GM21619 (cell line): ENCODE measurements around the gene NDFIP1.
"Not testable (repeated sequence)": the region's sequence is repeated elsewhere in the genome, so short reads cannot be mapped to it uniquely, and the experiment has no call there.

Experiments used
- ATAC-seq: cut with Tn5 transposase; IDR thresholded peaks from one replicate; pipeline ENCODE4 v1.9.1; 2021; ENCODE audit not compliant: unreplicated experiment

Gene NDFIP1, protein sequence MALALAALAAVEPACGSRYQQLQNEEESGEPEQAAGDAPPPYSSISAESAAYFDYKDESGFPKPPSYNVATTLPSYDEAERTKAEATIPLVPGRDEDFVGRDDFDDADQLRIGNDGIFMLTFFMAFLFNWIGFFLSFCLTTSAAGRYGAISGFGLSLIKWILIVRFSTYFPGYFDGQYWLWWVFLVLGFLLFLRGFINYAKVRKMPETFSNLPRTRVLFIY

GRCh38 chr5:142108432-142109330 is at the start of gene NDFIP1:
NDFIP1 (plus strand) TSS chr5:142108779; CDS start chr5:142108975, 196 bp downstream.
- peak; percentile 95 for ATAC-seq

DNA sequence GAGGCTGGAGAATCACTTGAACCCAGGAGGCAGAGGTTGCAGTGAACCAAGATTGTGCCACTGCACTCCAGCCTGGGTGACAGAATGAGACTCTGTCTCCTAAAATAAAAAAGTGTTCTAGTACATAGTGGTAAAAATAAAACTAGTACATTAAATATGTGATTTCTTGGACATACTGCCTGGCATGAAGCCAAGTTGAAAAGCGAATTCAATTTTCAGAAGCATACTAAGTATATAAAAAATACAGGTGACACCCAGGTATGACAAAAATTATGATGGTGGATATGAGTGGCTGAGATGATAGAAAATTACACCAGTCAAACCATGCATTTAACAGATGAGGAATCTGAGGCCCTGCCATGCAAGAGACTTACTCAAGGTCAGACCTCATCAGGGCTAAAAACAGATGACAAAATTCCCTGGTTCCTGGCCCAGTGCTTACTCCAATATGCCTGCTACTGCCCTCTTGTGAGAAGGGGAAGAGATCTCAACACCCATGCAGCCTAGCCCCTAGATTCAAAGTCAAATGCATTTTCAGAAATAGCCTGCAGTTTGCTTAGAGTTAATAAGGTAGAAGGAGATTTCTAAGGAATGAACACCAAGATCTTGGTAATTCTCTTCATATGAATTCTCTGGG is 49.2 kb upstream of the NDFIP1 start:
- ATAC-seq = no peak

GRCh38 chr5:142063376-142063775 is 45.2 kb upstream of the NDFIP1 start:
- no peak for ATAC-seq

GRCh38 chr5:142063878-142064331 is 44.7 kb upstream of the NDFIP1 start:
- ATAC-seq = no peak

GRCh38 chr5:142065273-142065672 is 43.3 kb upstream of the NDFIP1 start:
- no peak for ATAC-seq

DNA sequence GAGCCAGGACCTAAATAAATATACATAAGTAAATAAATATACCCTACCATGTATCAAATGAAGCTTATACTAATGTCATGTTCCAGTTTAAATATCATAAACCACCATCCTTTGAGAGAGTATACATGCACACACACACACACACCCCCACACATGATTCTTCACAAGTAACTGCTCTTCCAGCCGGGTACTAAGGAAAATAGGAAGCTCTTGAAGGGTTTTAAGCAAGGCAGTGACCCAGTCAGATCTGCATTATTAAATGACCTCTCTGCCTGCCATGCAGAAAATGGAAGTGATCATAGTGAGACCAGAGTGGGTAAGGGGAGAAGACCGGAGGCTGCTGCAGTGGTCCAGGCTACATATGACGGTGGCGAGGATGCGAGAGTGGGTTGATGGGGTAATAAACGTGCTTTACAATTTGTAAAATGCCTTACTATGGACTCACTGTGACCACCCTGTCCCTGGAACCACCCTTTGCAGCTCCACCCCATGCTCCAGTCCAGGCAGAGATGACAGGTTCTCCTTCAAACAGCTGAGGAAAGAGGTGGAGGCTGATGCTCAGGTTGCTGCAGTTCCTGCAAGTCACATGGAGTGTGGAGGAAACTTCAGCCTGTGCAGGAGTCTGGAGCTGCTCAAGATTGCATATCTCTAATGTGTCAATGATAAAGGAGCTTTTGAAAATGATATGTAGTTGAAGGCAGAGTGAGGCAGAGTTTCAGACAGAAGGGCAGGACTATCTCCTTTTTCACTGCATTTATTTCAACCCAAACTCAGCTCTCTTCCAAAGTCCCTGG is 38.8 kb upstream of the NDFIP1 start:
- ATAC-seq = no peak

- no peak for ATAC-seq
Measured at GRCh38 chr5:142070734-142071133, 37.8 kb upstream of the NDFIP1 start.

- no peak for ATAC-seq
Measured at GRCh38 chr5:142072488-142072887, 36.1 kb upstream of the NDFIP1 start.

GRCh38 chr5:142073362-142073988 is 35.1 kb upstream of the NDFIP1 start:
- ATAC-seq = no peak

- no peak for ATAC-seq
Measured at GRCh38 chr5:142074006-142074405, 34.6 kb upstream of the NDFIP1 start.

GRCh38 chr5:142078221-142078620 is 30.4 kb upstream of the NDFIP1 start:
- no peak for ATAC-seq

DNA sequence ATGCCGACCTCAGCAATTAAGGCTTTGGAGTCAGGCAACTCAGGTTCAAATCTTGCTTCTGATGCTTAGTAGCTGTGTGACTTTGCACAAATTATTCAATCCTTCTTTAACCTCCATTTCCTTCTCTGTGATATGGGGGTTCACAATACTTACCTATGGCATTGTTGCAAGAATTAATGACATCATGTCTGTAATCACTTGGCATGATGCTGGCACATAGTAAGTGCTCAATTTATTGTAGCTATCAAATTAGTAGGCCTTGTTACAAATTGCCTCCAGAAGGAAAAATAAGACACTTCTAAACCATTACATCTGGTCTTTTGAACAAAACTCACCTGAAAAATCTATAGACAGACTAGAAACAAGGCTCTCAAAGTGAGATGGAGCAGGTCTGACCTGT is 29.9 kb upstream of the NDFIP1 start:
- no peak for ATAC-seq

GRCh38 chr5:142079306-142079721 is 29.3 kb upstream of the NDFIP1 start:
- ATAC-seq = no peak

DNA sequence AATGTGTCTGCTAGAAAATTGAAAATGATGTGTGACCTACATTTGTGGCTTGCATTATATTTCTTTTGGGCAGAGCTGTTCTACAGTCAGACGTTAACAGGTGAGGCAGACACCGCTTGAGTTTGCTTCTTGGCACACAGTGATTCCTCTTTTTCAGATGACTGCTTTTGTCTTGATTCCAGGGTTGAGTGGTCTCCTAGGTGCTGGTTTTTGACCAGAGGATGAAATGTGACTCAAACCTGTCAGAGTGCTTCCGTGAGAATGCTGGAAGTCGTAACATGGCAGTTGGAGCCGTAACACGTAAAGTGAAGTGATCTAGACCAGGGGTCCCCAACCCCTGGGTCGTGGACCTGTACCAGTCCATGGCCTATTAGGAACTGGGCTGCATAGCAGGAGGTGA is 28.3 kb upstream of the NDFIP1 start:
- ATAC-seq = no peak

GRCh38 chr5:142082182-142082781 is 26.3 kb upstream of the NDFIP1 start:
- no peak for ATAC-seq

- ATAC-seq = no peak
Measured at GRCh38 chr5:142086229-142086628, 22.4 kb upstream of the NDFIP1 start.

GRCh38 chr5:142086679-142087078 is 21.9 kb upstream of the NDFIP1 start:
- ATAC-seq = no peak

DNA sequence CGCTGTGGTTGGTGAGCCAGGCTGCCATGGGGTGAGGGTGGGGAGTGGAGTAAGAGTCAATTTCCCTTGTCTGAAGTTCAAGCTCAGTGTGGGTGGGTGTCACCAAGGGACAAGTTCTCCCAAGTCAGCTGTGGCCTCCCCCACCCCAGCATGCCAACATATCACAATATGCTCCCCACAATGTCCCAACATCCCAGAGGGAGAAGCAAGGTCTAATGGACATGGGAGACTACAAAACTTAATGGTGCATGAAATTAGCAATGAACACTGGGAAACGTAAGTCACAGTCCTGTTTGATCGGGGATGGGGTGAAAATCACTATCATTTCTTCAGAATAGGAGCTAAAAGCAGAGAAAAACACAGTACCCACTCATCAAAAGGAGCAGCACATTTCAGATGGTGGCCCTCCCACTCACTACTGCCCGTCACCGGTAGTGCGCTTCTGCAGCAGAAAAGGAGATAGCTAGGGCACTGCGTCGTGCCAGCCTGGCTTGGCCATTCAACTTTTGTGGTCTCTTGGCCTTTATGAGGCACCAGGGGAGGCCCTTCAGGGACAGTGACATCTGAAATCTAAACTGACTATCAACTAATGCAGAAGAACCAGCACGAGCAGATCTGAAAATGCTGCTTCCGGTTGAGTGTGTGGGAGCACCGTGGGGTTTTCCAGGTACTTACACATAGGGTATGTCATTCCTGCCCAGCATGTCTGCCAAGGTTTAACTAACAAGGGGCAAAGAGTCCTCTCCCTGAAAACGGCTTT is 20.5 kb upstream of the NDFIP1 start:
- ATAC-seq = no peak

- ATAC-seq = not testable (repeated sequence)
Measured at GRCh38 chr5:142088855-142089479, 19.6 kb upstream of the NDFIP1 start.
